ENCODE measurements around the gene CFAP91.

Gene CFAP91

DNA sequence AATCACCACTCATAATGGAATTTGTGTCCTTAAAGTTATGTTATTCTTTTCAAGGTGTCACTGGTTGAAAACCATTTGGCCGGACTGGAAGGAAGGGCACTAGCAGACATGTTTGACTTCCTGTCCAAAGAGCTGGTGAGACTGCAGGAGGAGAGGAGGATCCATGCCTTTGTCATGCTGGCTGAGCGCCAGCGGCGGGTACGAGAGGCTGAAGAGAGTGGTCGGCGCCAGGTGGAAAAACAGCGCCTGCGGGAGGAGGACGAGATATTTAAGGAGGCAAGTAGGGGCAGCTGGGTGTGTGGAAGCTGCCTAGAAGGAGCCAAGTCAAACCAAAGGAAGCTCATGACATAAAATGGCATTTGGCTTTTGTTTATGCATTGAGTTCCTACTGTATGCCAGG is 41.1 kb downstream of the CFAP91 start:
- DNase-seq (ENCODE audit: low spot score), result no peak

DNA sequence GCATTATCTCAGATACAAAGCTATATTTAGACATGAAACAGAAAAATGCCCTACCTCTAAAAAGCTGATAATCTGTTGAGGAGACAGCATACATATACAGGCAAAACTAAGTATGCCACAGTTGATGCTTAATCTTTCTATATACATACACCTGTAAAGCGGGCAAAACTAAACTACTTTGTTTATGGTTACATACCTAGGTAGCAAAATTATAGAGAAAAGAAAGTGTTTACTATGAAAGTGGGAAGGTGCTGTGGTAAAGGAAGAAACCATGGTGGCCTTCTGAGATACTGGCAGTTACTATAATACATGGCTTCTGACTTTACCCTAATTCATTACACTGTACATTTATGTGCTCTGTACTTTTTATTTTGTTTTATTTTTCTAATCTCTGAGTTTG is 43.1 kb downstream of the CFAP91 start:
- DNase-seq (ENCODE audit: low spot score), result no peak

GRCh38 chr3:119746423-119746822 is 43.6 kb downstream of the CFAP91 start:
- no peak for DNase-seq (ENCODE audit: low spot score)

DNA sequence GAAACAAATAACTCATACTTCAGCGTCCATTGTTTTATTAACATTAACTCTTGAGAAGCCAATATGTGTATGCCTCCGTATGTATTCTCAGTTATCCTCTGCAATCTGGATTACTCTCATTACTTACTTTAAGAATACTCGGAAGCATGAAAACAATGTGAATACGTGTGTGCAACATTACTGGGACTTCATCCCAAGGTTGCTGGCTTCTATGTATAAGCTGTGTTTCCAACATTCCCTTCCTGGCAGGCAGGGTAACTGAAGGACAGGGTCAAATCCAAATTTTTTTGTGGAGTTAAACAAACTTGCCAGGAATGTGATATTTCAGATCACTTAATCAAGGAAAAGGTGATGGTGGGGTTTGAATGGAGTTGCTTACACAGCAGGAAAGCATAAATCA is 44.5 kb downstream of the CFAP91 start:
- no peak for DNase-seq (ENCODE audit: low spot score)

- no peak for DNase-seq (ENCODE audit: low spot score)
These were observed 46.2 kb downstream of the CFAP91 start for GRCh38 chr3:119748991-119749390.

GRCh38 chr3:119751423-119751822 is 48.6 kb downstream of the CFAP91 start:
- no peak for DNase-seq (ENCODE audit: low spot score)

All from AG08396 (cell line).